Mucosa of gallbladder (tissue), 1 donor: Measurements from ENCODE around the gene DYNLT1. TPM values are rescaled to one million over a fixed set of nuclear protein-coding genes. Genes with fewer than 3 reads are reported as not detected.
"Not testable (repeated sequence)": the region's sequence is repeated elsewhere in the genome, so short reads cannot be mapped to it uniquely, and the experiment has no call there.

ENCODE experiments used
- DNase-seq: peaks from one replicate; pipeline ENCODE4 v3.0.0-alpha.2; 2020; ENCODE audit warnings: low spot score
- total RNA-seq: library from RNA; stranded (reverse); gene quantifications from one replicate; pipeline ENCODE4 v1.2.1, GENCODE V29; 2021
- donor health status: DM: no; HTN: no; CAD: no.

Gene DYNLT1
- total RNA-seq, 1 donor from 2014 or later, result 155 TPM

DNA sequence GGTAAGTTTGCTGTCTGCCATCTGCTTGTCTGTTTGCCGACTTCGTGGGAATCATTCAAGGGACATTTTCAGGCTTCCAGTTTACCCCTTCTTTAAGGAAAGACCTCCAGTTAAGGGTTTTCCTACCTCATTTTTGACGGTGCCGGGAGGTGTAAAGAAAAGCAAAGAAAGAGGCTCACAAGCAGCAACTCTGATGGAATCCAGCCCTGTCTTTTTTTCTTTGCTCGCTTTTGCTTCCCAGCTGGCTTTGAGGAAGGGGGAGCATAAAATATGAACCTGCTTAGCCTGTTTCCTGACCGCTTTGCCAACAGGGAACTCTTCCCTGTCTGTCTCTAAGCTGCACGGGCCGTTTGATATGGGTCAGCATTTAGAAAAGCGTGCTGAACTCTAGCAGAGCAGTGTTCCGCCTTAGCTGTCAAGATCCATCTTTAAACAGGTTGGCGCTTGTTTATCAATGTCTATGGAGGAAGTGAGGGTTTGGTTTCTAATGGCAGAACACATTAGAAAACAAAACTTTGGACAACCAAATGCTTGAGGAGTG, 19.2 kb upstream of the DYNLT1 start:
- no peak for DNase-seq

DNA sequence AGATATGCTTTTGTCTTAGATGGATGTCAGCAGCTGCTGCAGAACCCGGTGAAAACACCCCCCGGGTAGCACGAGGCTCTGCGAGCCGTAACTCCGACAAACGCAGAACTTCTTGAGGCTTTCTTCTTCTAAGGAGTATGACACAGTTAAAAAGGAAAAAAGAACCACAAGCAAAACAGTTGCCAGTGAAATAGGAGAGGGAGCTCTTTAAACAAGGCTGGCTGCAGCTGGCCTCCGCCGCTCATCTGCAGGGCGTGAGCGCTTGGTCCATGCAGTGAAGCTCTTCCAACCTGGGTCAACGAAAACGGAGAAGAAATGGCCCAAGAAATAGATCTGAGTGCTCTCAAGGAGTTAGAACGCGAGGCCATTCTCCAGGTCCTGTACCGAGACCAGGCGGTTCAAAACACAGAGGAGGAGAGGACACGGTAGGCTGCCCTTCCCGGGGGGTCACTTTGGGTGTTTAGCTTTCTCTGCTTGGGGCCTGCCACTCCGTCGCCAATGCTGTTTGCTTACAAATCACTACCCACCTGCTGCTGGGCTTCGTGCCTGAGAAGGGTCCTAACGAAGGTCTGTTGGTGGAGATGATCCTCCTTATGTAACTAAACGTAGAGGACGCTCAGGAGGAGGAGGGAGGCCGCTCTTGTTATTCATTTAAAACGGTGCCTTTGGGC, 18.5 kb upstream of the DYNLT1 start:
- no peak for DNase-seq

DNA sequence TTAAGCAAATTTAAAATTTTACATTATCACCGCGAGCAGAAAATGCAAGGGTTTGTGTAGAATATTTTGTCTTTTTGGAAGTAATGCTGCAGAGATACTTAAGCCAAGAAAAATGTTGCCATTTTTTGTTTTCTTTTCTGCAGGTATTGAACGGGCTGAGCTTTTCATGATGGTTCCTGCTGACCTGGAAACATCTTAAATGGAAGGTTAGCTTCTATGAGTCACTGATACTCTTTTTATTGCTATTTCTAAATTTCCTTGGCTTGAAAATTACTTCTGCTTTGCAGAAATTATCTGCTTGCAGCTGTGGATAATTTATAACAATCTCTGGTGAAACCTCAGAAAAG, 18.0 kb upstream of the DYNLT1 start:
- no peak for DNase-seq

DNA sequence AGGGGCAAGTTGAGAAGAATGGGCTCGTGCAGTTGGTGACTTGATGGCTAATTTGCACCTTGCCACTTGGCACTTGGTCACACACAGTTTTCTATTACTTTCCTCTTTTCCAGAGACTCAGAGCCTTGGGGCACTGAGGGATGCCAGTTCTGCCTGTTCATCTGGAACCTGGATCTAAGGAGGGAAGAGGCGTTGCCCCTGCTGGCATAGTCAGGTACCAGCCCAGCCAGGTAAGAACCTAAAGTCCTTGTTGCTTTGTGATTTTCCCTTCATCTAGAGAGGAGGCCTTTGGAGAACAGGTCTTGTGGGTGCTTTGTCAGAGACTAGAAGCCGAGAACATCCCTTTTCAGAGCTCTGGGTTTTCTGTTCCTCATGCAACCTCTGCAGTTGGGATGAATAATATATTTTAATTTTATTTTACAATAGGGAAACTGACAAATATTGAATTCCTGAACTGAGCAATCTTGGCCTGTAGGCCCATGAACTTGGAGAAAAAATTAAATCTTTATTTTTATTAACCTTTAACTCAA, 16.7 kb upstream of the DYNLT1 start:
- DNase-seq, result no peak

DNA sequence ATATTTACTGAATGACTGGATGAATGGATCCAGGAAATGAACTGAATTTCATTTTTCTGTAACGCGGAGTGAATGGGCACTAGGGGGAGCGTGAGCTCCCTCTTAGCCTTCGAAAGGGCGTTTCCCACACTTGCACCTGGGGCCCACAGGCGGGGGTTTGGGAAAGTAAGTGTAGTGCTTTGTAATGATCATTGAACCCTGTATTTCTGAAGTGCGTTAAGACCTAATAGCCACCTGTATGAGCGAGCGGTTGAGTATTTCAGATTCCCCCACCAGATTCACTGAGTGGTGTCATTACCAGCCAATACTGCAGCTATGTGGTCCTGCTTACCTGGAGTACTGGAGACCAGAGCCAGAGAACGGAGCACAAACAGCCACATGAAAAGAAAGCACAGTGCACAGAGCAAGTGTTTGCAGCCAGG, 15.8 kb upstream of the DYNLT1 start:
- DNase-seq, result no peak

DNA sequence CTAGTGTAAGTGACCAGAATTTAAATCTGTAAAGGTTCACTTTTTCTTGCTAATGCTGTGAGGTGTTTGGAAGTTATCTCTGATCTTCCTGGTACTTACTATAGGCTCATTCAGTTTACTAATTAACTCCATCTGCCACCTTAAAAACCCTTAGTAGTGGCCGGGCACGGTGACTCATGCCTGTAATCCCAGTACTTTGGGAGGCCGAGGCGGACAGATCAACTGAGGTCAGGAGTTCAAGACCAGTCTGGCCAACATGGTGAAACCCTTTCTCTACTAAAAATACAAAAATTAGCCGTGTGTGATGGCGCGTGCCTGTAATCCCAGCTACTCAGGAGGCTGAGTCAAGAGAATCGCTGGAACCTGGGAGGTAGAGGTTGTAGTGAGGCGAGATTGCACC, 12.4 kb upstream of the DYNLT1 start:
- peak; percentile 51 for DNase-seq

DNA sequence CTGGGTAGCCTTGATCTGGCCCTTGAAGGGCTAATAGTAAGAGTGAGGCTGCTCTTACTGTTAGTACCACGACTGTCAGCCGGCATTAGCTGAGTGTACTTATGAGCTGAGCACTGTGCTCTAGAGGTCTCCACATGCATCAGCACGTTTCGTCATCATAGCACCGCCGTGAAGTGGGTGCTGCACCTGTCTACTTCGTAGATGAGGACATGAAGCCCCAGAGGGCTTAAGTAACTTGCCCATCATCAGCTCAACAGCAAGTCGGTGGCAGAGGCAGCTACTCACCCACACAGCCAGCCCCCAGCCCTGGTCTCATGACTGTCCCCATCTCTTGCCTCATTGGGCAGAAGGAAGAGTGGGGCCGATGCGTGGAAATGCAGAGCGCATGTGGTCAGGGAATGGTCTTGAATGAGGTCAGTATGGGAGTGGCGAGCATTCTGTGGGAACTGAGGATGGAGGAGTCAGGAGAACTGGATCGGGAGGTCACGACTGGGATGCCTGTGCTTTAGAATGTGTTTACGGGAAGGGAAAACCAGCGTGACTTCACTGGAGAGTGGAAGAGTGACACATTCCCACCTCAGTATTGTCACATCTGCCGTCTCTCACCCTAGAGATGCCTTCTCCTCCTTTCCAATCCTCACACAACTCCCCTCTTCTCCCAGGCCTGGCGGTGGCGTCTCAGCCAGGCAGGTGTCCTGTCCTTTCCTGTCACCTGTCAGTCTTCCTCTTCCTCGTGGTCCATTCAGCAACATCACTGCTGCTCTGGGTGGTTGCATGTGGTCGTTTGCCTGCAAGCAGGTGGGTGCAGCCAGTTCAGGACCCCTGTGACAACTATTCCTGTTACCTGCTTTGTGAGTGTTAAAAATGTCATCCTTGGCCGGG, 11.3 kb upstream of the DYNLT1 start:
- no peak for DNase-seq

DNA sequence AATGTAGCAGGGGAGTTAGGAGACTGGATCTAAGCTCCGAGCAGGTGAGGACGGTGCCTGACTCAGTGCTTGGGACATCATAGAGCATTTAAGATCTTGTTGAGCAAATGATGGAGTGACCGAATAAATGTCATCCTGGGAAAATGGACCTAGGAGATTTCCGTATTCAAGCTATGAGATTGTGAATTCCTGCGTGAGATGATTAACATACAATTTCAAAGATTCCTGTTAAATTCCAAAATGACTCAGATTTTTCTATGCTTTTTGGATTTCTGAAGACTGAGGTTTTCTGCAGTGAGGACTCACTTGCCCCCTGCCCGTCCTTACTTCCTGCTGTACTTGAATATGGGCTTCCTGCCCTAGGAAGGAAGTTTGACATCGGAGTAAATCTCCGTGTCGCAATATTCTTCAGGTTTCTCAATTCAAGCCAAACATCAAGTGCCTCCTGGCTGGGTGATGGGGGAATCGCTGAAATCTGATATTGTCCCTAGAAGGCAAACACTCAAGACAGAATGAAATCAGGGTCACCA, 10.5 kb upstream of the DYNLT1 start:
- no peak for DNase-seq

DNA sequence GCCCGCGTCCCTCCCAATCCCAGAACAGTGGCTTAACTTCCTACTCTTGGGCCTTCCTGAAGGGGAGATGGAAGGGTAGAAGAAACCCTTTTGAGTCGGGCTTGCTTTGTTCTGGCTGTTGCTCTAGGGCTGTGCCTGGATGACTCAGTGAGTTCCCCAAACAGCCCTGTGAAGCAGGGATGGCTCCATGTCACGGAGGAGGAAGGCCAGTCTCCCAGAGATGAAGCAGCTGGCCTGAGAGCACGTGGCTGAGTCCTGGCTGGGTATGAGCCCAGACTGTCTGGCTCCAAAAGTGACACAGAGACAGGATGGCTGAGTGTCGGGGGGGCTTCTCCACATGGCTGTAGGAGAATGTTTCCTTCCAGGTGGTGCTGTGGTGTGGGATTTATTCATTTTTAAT, 10.0 kb upstream of the DYNLT1 start:
- DNase-seq, result peak; percentile 76

DNA sequence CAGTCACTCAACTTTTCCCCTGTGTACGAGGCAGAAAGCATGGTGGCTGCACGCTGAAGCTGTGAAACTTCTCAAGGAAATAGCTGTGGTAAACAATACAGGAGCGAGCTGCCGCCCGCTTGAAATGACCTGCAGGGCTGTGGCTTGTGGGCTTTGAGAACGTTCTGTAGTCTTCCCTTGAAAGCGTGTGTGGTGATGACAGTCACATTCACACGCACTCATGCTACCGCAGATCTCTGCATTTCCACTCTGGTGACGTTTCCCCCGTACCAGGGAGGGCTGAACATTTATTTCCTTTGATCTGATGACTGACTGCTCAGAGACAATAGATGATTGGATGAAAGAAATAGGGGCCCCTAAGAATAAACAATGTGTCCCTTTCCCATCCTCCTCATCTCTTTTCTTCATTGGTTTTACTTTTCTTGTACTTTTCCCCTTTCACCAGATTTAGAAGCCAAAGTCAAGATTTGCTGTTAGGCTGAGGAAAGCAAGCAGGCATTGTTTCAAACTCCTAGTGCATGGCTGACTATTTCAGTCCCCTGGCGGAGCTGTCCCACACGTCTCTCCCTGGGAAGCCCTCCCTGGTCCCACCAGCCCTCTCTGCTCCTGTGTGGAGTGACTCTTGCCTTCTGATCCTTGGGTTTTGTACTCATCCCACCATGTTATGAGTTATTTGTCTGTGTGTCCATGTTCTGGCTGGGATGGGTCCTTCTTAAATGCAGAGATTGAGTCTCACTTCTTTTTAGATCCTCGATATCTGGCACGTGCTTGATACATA, 9.2 kb upstream of the DYNLT1 start:
- DNase-seq, result peak; percentile 75

DNA sequence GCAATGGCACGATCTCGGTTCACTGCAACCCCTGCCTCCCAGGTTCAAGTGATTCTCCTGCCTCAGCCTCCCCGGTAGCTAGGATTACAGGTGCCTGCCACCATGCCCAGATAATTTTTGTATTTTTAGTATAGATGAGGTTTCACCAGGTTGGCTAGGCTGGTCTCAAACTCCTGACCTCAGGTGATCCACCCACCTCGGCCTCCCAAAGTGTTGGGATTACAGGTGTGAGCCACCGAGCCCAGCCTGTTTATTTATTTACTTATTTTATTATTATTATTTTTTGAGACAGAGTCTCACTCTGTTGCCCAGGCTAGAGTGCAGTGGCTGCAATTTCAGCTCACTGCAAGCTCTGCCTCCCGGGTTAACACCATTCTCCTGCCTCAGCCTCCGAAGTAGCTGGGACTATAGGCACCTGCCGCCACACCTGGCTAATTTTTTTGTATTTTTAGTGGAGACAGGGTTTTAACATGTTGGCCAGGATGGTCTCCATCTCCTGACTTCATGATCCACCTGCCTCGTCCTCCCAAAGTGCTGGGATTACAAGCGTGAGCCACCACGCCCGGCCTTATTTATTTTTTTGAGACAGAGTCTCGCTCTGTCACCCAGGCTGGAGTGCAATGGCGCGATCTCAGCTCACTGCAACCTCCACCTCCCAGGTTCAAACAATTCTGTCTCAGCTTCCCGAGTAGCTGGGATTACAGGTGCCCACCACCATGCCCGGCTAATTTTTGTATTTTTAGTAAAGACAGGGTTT, 7.6 kb upstream of the DYNLT1 start:
- not testable (repeated sequence) for DNase-seq

DNA sequence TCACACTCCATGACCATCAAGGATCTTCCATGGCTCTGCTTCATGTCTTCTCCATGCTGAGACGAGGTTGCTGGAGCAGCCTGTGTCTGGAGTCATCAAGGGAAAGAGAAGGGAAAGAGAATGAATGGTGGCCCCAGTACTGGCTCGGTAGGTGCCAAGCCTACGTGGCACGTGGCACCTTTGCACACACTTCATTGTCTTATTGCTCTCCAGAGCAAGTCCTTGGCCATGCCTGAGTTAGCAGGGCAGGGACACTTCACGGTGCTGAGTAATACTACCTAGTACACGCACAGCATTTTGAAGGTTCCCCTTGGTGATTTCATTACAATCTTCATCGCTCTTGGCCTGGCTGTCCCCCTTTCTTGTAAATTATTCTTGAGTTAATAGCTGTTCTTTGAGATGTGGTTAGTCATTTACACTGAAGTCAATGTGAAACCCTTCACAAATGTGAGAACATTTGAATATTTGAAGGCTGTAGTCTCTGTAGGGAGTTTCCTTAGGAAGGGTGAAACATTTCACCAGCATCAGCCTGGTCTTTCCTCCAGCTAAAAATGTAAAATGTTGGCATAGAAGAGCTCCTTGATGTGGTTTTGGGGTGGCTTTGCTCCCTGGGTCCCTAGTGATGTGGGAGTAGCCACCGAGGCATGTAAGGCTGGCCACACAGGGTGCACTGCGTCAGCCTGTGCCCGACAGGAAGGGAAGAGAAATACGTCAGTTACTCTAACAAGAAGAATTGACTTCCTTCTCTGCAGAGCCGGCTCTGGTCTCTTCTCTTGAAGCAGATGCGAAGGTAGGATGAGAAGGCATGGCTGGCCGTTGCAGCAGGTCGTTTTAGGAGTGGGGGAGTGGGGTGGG, 5.0 kb upstream of the DYNLT1 start, which contains the start of gene SYTL3:
Gene SYTL3 (plus strand): TSS at position 766 of the 855 bp plus-strand sequence. CDS start 13,215 bp downstream, outside the sequence.
- DNase-seq, result peak; percentile 70

DNA sequence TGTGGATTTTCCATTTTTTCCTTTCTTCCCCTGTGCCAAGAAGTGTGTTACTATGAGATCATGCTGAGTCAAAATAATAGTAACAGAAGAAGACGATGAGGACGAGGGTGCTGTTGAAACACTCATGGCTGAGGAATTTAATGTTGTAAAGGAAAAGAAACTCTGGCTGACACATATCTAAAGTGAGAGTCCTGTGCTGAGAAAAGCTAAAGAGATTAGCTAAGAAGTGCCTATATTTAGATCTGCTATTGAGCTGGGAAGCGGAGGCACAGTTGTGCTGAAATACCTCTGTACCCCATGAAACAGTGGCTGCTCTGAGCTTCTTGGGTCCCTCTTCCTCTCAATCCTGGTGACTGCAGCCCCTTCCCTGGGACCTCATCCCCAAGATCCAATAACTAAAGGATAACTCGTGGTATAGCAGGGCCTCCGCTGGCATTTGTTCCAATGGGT, 4.2 kb upstream of the DYNLT1 start:
- DNase-seq, result no peak

DNA sequence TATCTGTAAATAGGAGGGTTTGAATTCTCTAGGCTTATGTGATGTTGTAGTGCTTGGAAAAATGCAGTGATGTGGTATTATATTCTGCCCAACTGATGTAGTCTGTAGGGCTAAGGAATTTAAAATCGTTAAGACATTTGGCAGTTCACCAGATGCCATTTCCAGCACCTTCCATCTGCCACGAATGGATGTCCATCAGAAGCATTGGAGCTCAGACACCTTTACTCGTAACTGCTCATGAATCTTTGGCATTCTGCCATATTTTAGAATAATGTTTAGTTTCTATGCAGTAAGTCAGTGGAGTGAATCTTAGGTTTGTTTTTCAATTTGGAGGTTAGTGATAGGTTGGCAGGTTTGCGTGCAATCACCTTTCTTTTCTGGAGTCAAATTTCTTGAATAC, 3.0 kb upstream of the DYNLT1 start:
- no peak for DNase-seq

DNA sequence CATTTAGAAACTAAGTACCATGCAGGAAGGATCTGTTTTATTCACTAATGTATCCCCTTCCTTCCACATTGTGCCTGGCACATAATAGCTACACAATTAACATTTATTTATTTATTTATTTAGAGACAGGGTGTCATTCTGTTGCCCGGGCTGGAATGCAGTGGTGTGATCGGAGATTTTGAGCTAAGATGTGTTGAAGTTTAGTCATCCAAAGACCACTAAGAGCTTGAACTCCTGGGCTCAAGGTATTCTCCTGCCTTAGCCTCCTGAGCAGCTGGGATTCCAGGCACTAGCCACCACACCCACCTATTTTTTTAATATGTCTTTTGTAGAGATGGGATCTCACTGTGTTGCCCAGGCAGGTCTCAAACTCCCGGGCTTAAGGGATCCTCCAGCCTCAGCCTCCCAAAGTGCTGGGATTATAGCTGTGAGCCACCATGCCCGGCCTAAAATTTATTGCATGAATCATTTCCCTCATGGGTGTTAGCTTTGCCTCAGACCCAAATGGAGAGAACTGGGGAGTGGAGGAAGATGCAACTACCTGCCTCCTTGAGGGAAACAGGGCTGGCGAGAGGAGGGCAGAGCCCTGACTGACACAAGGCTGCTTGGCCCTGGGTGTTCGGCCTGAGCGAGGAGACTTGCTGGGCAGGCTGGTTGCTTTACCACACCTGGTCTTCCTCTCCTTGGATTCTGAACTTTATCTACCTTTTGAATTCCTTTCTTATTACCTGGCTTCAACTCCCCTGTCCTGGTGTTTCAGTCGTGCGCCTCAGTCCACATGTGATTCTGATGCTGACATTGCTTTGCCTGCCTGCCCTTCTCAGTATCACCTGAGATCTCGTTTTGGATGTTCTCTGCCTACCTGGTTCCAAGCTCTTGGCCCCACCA, 1.7 kb upstream of the DYNLT1 start:
- no peak for DNase-seq

DNA sequence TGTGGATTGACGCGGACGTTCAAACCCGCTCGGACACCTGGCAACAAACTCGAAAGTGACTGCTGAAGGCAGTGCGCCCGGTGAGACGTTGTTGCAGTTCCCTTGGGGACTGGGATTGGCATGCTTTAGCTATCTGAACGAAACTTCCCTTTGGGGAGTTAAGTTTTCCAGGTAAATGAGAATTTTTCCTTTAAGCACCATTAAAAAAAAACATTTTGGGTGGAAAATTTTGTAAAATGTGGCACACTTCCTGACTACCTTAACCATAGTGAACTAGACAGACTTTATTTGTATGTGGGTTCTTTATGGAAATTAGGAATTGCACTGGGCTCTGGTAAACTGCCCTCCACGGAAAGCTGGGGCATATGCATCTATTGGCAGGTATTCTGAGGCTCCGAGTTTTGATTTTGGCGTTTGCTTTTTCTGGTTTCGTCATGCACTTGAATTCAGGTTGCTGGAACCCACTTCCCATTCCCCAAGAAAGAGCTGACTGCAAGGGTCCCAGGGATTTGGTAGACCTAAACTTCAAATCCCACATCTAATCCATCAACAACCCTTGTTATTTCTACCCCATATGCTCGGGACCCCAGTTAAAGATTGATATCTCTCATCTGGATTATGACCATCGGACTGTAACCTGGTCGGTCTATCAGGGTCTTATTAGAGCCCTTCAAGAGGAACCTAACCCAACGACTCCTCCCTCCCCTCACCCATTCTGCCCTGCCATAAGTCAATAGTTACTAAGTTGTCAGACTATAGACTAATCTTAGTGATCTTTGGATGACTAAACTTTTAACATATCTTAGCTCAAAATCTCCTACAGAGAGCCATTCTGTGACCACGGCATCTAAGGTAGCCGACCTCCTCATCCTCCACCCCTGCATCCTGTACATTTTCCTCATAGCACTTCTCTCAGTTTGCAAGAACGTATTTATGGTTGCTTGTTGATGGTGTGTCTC, 800 bp upstream of the DYNLT1 start:
- no peak for DNase-seq

DNA sequence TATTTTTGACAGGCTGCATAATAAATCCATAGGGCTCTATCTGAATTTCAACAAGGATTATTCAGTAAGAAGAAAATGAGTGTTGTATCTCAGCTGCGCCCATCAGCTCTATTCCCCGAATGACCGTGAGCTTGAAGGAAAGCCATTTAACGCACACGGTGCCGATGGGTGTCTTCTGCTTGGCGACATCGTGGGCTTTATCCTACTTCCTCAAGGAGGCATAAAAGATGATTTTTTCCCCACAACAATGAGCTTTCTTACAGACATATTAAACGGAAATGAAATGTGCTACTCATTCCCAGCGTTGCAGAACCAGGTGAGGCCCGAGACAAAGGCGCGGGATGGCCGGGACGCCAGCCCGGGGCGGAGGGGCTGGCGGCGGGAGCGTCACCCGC, 710 bp downstream of the DYNLT1 start:
- no peak for DNase-seq
